SK-N-SH (cell line): Measurements from ENCODE around the gene SV2C. TPM values are rescaled to one million over a fixed set of nuclear protein-coding genes. Genes with fewer than 3 reads are reported as not detected.

ENCODE experiments used
- CTCF ChIA-PET: fragments of 300-600, 350-600 bp; formaldehyde crosslinking; extraction: SDS; loops from one replicate; lab custom pipeline; 2021; lab: Yijun Ruan, JAX
- POLR2A ChIA-PET: fragments of 350-600 bp; sonication (Branson Sonifier 250); formaldehyde crosslinking; extraction: SDS; loops from one replicate; lab custom pipeline; 2020; ENCODE audit warnings: antibody characterized with exemption, inconsistent platforms; lab: Yijun Ruan, JAX
- DNase-seq: peaks from one replicate; pipeline ENCODE4 v3.0.0; 2012
- H2AFZ ChIP-seq: fragments of 200-600 bp; sonication (generic); 2 replicates; pipeline ENCODE4 v1.8.1; 2016; ENCODE audit warnings: antibody characterized with exemption, mild to moderate bottlenecking, low read depth
- H3F3A ChIP-seq: fragments of 200-600 bp; sonication (generic); replicated peaks from 2 replicates; pipeline ENCODE3; 2016; ENCODE audit warnings: antibody characterized with exemption, mild to moderate bottlenecking; ENCODE audit not compliant: insufficient read depth
- H3K27ac ChIP-seq, 2 experiments: fragments of 200-500 bp in 1 of 2; fragments of 200-600 bp in 1 of 2; sonication (Bioruptor generic) in 1 of 2; sonication (generic), shearing (Covaris generic) in 1 of 2; 2 replicates each; pipeline versions ENCODE4 v1.5.1 to v1.6.1; 2014 to 2016; ENCODE audit warnings: low read depth in 2 of 2, inconsistent platforms in 1 of 2, low read length in 1 of 2, mild to moderate bottlenecking in 1 of 2, mixed read lengths in 1 of 2
- H3K27me3 ChIP-seq: fragments of 200-600 bp; sonication (generic), shearing (Covaris generic); 2 replicates; pipeline ENCODE4 v1.6.1; 2016; ENCODE audit warnings: mixed run types; ENCODE audit not compliant: insufficient read depth
- H3K36me3 ChIP-seq, 2 experiments: fragments of 200-500 bp in 1 of 2; fragments of 200-600 bp in 1 of 2; sonication (Bioruptor generic) in 1 of 2; sonication (generic) in 1 of 2; replicated peaks in 1 of 2; 2 replicates each; pipeline versions ENCODE3 to v1.5.1; 2014 to 2016; ENCODE audit warnings: low read length in 1 of 2, mild to moderate bottlenecking in 1 of 2; ENCODE audit not compliant: insufficient read depth in 2 of 2, control insufficient read depth in 1 of 2
- H3K4me1 ChIP-seq, 2 experiments: fragments of 200-500 bp in 1 of 2; fragments of 200-600 bp in 1 of 2; sonication (Bioruptor generic) in 1 of 2; sonication (generic), shearing (Covaris generic) in 1 of 2; 2 replicates each; pipeline versions ENCODE4 v1.5.1 to v1.6.1; 2014 to 2016; ENCODE audit warnings: low read depth in 1 of 2, low read length in 1 of 2, mixed run types in 1 of 2; ENCODE audit not compliant: insufficient read depth in 2 of 2, control insufficient read depth in 1 of 2
- H3K4me2 ChIP-seq: fragments of 200-600 bp; sonication (generic), shearing (Covaris generic); 2 replicates; pipeline ENCODE4 v1.6.1; 2017; ENCODE audit warnings: mixed run types
- H3K4me3 ChIP-seq, 2 experiments: fragments of 200-500 bp in 1 of 2; fragments of 200-600 bp in 1 of 2; sonication (Bioruptor generic) in 1 of 2; sonication (generic), shearing (Covaris generic) in 1 of 2; 2 replicates each; pipeline versions ENCODE4 v1.5.1 to v1.8.1; 2014 to 2016; ENCODE audit warnings: low read depth in 2 of 2, inconsistent platforms in 1 of 2, low read length in 1 of 2, mild to moderate bottlenecking in 1 of 2, mixed read lengths in 1 of 2, moderate library complexity in 1 of 2
- H3K79me2 ChIP-seq: fragments of 200-600 bp; sonication (generic); 2 replicates; pipeline ENCODE4 v1.8.1; 2017; ENCODE audit warnings: mild to moderate bottlenecking; ENCODE audit not compliant: insufficient read depth
- H3K9ac ChIP-seq: fragments of 200-600 bp; sonication (generic); 2 replicates; pipeline ENCODE4 v1.6.1; 2017; ENCODE audit warnings: mixed run types
- H3K9me2 ChIP-seq: fragments of 200-600 bp; sonication (generic); 2 replicates; pipeline ENCODE4 v1.6.1; 2017; ENCODE audit warnings: mixed run types
- H3K9me3 ChIP-seq: fragments of 200-600 bp; sonication (generic); 2 replicates; pipeline ENCODE4 v1.6.1; 2017; ENCODE audit warnings: mixed run types, mild to moderate bottlenecking, moderate library complexity
- H4K20me1 ChIP-seq: fragments of 200-600 bp; sonication (generic); 2 replicates; pipeline ENCODE4 v1.6.1; 2017; ENCODE audit warnings: mild to moderate bottlenecking, mixed run types; ENCODE audit not compliant: insufficient read depth
- CHD2 ChIP-seq: fragments of 150-350 bp; IDR thresholded peaks from 2 replicates; pipeline ENCODE4 v1.6.1; 2018; ENCODE audit warnings: low read length; ENCODE audit not compliant: partially characterized antibody
- ELF1 ChIP-seq: IDR thresholded peaks from 2 replicates; pipeline ENCODE4 v1.4.0; 2012
- FOSL2 ChIP-seq: IDR thresholded peaks from 2 replicates; pipeline ENCODE4 v1.4.0; 2012; ENCODE audit warnings: low read depth, mild to moderate bottlenecking, moderate library complexity, borderline replicate concordance
- GABPA ChIP-seq: IDR thresholded peaks from 2 replicates; pipeline ENCODE4 v1.4.0; 2012; ENCODE audit warnings: low read depth, mild to moderate bottlenecking
- JUND ChIP-seq: IDR thresholded peaks from 2 replicates; pipeline ENCODE4 v1.4.0; 2012
- MXI1 ChIP-seq: IDR thresholded peaks from 2 replicates; pipeline ENCODE4 v1.6.1; 2012; ENCODE audit warnings: mild to moderate bottlenecking, low read depth, low read length, improper control_type of control experiment
- NFIC ChIP-seq: IDR thresholded peaks from 2 replicates; pipeline ENCODE4 v1.4.0; 2012; ENCODE audit warnings: borderline replicate concordance
- NRF1 ChIP-seq: IDR thresholded peaks from 2 replicates; pipeline ENCODE4 v1.6.1; 2012; ENCODE audit warnings: low read depth, mild to moderate bottlenecking, low read length
- POLR2AphosphoS5 ChIP-seq: IDR thresholded peaks from 2 replicates; pipeline ENCODE4 v1.6.1; 2012; ENCODE audit warnings: low read depth, low read length
- RCOR1 ChIP-seq: fragments of 150-350 bp; IDR thresholded peaks from 2 replicates; pipeline ENCODE4 v1.6.1; 2017; ENCODE audit warnings: antibody characterized with exemption, low read length
- RFX5 ChIP-seq: IDR thresholded peaks from 2 replicates; pipeline ENCODE4 v1.6.1; 2012; ENCODE audit warnings: mild to moderate bottlenecking, improper control_type of control experiment, low read length
- TAF1 ChIP-seq: IDR thresholded peaks from 2 replicates; pipeline ENCODE4 v1.6.1; 2012; ENCODE audit warnings: low read depth, mild to moderate bottlenecking, low read length, moderate library complexity, borderline replicate concordance
- YY1 ChIP-seq: IDR thresholded peaks from 2 replicates; pipeline ENCODE4 v1.4.0; 2012; ENCODE audit warnings: low read depth, mild to moderate bottlenecking
- WGBS: methylation state at CpG from one replicate; pipeline ENCODE4 v1.1.6; 2017; ENCODE audit warnings: low lambda C conversion rate; 5-methylcytosine and 5-hydroxymethylcytosine counted together
- polyA plus RNA-seq, 3 experiments: library from polyadenylated mRNA; depleted of rRNA; stranded (reverse); fragments of >200 nt; gene quantifications; 2 replicates each; pipeline ENCODE4 v1.2.3, GENCODE V29; 2012
- TF ChIP-seq, protein P1 (sequence below): fragments of 150-350 bp; IDR thresholded peaks from 2 replicates; pipeline ENCODE4 v1.6.1; 2017; ENCODE audit warnings: antibody characterized with exemption, low read length, low read depth, borderline replicate concordance
- TF ChIP-seq, protein P2 (sequence below): IDR thresholded peaks from 2 replicates; pipeline ENCODE4 v1.4.0; 2012; ENCODE audit warnings: low read depth
- TF ChIP-seq, protein P3 (sequence below): IDR thresholded peaks from 2 replicates; pipeline ENCODE4 v1.4.0; 2012; ENCODE audit warnings: low read depth, borderline replicate concordance

SV2C gene
- polyA plus RNA-seq, 1 of the 3 experiments (the other 2 are of a cell fraction) = 0.05 TPM

DNA sequence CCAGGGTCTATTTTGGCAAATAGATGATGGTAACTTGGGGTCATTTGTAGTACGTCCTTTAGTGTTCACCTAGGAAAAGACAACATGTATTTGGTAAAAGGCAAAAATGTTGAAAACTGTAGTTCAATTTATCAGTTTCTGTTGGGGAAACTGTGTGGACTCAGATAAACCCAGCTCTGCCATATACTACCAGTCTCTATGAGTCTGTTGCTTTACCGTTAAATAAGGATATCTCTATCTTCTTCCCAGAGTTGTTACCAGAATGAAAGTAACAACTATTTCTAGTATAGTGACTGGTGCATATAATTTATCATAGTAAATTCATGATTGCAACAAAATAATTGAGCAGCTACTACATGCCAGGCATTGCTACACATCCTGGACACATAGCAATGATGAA, 316.1 kb downstream of the SV2C start:
- TF ChIP-seq, protein P1, sequence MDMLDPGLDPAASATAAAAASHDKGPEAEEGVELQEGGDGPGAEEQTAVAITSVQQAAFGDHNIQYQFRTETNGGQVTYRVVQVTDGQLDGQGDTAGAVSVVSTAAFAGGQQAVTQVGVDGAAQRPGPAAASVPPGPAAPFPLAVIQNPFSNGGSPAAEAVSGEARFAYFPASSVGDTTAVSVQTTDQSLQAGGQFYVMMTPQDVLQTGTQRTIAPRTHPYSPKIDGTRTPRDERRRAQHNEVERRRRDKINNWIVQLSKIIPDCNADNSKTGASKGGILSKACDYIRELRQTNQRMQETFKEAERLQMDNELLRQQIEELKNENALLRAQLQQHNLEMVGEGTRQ = no peak
- no peak for TF ChIP-seq RFX5
- no peak for TF ChIP-seq GABPA
- no peak for TF ChIP-seq ELF1
- no peak for TF ChIP-seq NRF1
- Histone ChIP-seq H3K36me3 (no peaks in the 10 kb centered on the region), H3K79me2 (no peaks in the 10 kb centered on the region), H3K9me3 (no peaks in the 10 kb centered on the region), H3K4me2 (no peak overlapping the region), H4K20me1 (no peaks in the 10 kb centered on the region), H2AFZ (no peak overlapping the region), H3F3A (no peaks in the 10 kb centered on the region), H3K27ac (no peak overlapping the region), H3K27me3 (peaks cover 22% of the 10 kb centered on the region), H3K9ac (no peak overlapping the region), H3K4me1 (peaks cover 0 to 4% of the 10 kb centered on the region in 2 experiments; a peak in 1 of 4 replicates), H3K9me2 (no peaks in the 10 kb centered on the region), H3K4me3 (no peak overlapping the region)
- DNase-seq = no peak
- ChIA-PET POLR2A (no interaction called here), CTCF (interaction anchor here (1.3 kb wide), 1 partner anchor 145 kb away, joined by 4 read pairs; no protein-coding TSS in a partner anchor)
- whole genome bisulfite sequencing = 97% methylated on average over 2 of the region's 2 CpGs

DNA sequence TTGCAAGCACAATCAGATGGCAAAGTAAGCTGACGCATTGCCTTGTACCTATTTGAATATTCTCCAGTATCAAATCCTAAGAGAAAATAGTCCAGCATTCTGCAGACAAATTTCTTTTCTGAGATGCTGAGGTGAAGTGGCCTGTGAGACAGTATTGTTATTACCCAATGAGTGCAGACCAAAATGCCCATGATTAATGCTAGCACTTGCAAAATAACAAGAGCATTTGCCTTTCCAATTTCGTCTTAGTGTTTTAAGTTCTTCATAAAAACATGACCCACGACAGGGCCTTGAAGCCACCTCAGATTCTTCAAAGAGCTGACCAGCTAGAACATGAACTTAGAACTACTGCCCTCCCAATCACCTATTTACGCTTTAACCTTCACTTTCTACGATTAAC, 317.3 kb downstream of the SV2C start:
- Histone ChIP-seq H3K36me3 (no peaks in the 10 kb centered on the region), H3K9me3 (no peaks in the 10 kb centered on the region), H3K4me2 (no peak overlapping the region), H3K27me3 (peaks cover 31% of the 10 kb centered on the region), H3F3A (no peaks in the 10 kb centered on the region), H3K27ac (no peak overlapping the region), H3K4me1 (peaks cover 0 to 10% of the 10 kb centered on the region in 2 experiments; a peak in 1 of 4 replicates), H3K9ac (no peak overlapping the region)
- ChIA-PET POLR2A (no interaction called here), CTCF (no interaction called here)
- no peak for DNase-seq
- WGBS = 67% methylated on average over 5 of the region's 5 CpGs
- TF ChIP-seq, protein P2, sequence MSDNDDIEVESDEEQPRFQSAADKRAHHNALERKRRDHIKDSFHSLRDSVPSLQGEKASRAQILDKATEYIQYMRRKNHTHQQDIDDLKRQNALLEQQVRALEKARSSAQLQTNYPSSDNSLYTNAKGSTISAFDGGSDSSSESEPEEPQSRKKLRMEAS = no peak
- TF ChIP-seq NFIC (no peak), CHD2 (no peak), YY1 (no peak), JUND (no peak), TAF1 (no peak), MXI1 (no peak), ELF1 (no peak), FOSL2 (no peak), NRF1 (no peak), RCOR1 (no peak), POLR2AphosphoS5 (no peak)
- TF ChIP-seq, protein P3, sequence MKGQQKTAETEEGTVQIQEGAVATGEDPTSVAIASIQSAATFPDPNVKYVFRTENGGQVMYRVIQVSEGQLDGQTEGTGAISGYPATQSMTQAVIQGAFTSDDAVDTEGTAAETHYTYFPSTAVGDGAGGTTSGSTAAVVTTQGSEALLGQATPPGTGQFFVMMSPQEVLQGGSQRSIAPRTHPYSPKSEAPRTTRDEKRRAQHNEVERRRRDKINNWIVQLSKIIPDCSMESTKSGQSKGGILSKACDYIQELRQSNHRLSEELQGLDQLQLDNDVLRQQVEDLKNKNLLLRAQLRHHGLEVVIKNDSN = no peak
- TF ChIP-seq, all 33 proteins: peak for 0
- Histone ChIP-seq H3K9me2 (no peaks in the 10 kb centered on the region), H3K4me3 (no peak overlapping the region), H3K79me2 (no peaks in the 10 kb centered on the region), H4K20me1 (no peaks in the 10 kb centered on the region), H2AFZ (no peak overlapping the region)
